Esophagus muscularis mucosa (tissue), 2 donors: ENCODE results near the gene AHRR.

Experiments used
- POLR2A ChIP-seq: fragments of 450-650 bp; IDR thresholded peaks from one replicate; pipeline ENCODE4 v1.6.1; 2017; ENCODE audit warnings: antibody characterized with exemption, moderate library complexity, mild to moderate bottlenecking, low read depth
- POLR2AphosphoS5 ChIP-seq, 2 donors: sonication (generic); formaldehyde crosslinking; IDR thresholded peaks; one replicate each; pipeline ENCODE4 v1.6.1; 2017; ENCODE audit warnings: antibody characterized with exemption in 2 of 2

- TF ChIP-seq POLR2AphosphoS5 (IDR thresholded peaks at IDR 0.05) (no peak), POLR2A (no peak)
These were observed 120.5 kb downstream of the AHRR start for GRCh38 chr5:441996-442334.
